ENCODE data around the gene GPR18. TPM values are rescaled to one million over a fixed set of nuclear protein-coding genes. Genes with fewer than 3 reads are reported as not detected.
A peak's percentile ranks its signal among the peaks of the same experiment; 100 is the strongest.

GPR18 gene
- polyA plus RNA-seq, 3 donors, result 1.7 to 3.8 (median 2.2) TPM

- no peak for TF ChIP-seq CTCF (IDR thresholded peaks at IDR 0.05)
- H3K27me3 ChIP-seq (ENCODE audit: control insufficient read depth in 2 of 2, insufficient read depth in 2 of 2, low read length in 2 of 2), result no peaks in the 10 kb centered on the region
- peaks cover 4 to 5% of the 10 kb centered on the region in 2 donors for H3K9me3 ChIP-seq (replicated peaks in 1 of 2; ENCODE audit: control insufficient read depth in 1 of 2, insufficient read depth in 1 of 2, low read length in 2 of 2)
- Mint-ChIP-seq H3K27ac (peak overlapping the region in 5 of 7 donors; percentile 69 to 98 (median 96)), H3K4me3 (no peak overlapping the region), H3K27me3 (ENCODE audit: low read depth in 3 of 3) (peaks cover 0 to 4% (median 0%) of the 10 kb centered on the region in 3 donors), H3K36me3 (peaks cover 52 to 54% of the 10 kb centered on the region in 2 donors), H3K9me3 (peaks cover 0 to 12% (median 6%) of the 10 kb centered on the region in 7 donors), H3K4me1 (peaks cover 51% of the 10 kb centered on the region)
- H3K4me1 ChIP-seq (ENCODE audit: control insufficient read depth in 1 of 2, insufficient read depth in 2 of 2, low read length in 2 of 2), result peaks cover 38 to 43% of the 10 kb centered on the region in 2 donors
- peaks cover 76% of the 10 kb centered on the region for H3K79me2 ChIP-seq (ENCODE audit: insufficient read depth, low read length)
- no peak overlapping the region for H3K4me2 ChIP-seq (replicated peaks; ENCODE audit: extremely low read depth, low read length, poor library complexity, severe bottlenecking)
- no peak overlapping the region for H2AFZ ChIP-seq (ENCODE audit: insufficient read depth, low read depth, low read length, poor library complexity, severe bottlenecking)
- H3K27ac ChIP-seq (ENCODE audit: low read depth in 1 of 2, low read length in 2 of 2), result peak overlapping the region in 1 of 2 donors; percentile 90
- H3K4me3 ChIP-seq (replicated peaks in 1 of 3; ENCODE audit: low read depth in 2 of 3, low read length in 3 of 3), result no peak overlapping the region
- 100% methylated on average over 1 of the region's 2 CpGs for WGBS (ENCODE audit: insufficient coverage)
- no peak for DNase-seq
- peaks cover 6 to 19% of the 10 kb centered on the region in 2 donors for H3K36me3 ChIP-seq (replicated peaks in 1 of 2; ENCODE audit: control insufficient read depth in 1 of 2, insufficient read depth in 2 of 2, low read length in 2 of 2)
- intact Hi-C loops (cut with micrococcal nuclease), result no loop called here
- no peaks in the 10 kb centered on the region for H4K20me1 ChIP-seq (ENCODE audit: insufficient read depth, low read length)
- H3K9ac ChIP-seq (ENCODE audit: insufficient read depth, low read length, poor library complexity, severe bottlenecking), result no peak overlapping the region
Measured at GRCh38 chr13:99272481-99272880, 14.3 kb upstream of the GPR18 start.

DNA sequence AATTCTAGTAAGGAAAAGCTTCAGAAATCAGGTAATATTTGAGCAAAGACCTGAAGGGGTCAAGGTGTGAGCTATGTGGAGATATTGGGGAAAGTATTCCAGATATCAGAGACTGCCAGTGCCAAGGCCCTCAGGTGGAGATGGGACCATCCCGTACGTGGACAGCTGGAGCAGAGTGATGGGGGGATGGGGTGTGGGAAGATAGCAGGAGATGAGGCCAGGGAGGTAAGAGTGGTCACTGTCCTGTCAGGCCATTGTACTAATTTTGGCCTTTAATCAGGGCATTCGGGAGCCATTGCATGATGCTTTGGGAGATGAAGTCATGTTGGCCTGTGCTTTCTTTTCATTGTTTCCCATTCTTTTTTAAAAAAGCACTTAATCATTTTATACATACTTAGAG, 13.1 kb upstream of the GPR18 start:
- intact Hi-C loops (cut with micrococcal nuclease), result no loop called here
- Histone ChIP-seq H3K4me1 (ENCODE audit: control insufficient read depth in 1 of 2, insufficient read depth in 2 of 2, low read length in 2 of 2) (peaks cover 26 to 32% of the 10 kb centered on the region in 2 donors), H3K9me3 (replicated peaks in 1 of 2; ENCODE audit: control insufficient read depth in 1 of 2, insufficient read depth in 1 of 2, low read length in 2 of 2) (peaks cover 4 to 5% of the 10 kb centered on the region in 2 donors), H3K27me3 (ENCODE audit: control insufficient read depth in 2 of 2, insufficient read depth in 2 of 2, low read length in 2 of 2) (no peaks in the 10 kb centered on the region), H3K27ac (ENCODE audit: low read depth in 1 of 2, low read length in 2 of 2) (peak overlapping the region; percentile 85 to 90), H3K4me2 (replicated peaks; ENCODE audit: extremely low read depth, low read length, poor library complexity, severe bottlenecking) (peak overlapping the region; percentile 45), H3K4me3 (replicated peaks in 1 of 3; ENCODE audit: low read depth in 2 of 3, low read length in 3 of 3) (peak overlapping the region in 1 of 3 experiments; percentile 33), H3K79me2 (ENCODE audit: insufficient read depth, low read length) (peaks cover 81% of the 10 kb centered on the region), H3K36me3 (replicated peaks in 1 of 2; ENCODE audit: control insufficient read depth in 1 of 2, insufficient read depth in 2 of 2, low read length in 2 of 2) (peaks cover 7 to 27% of the 10 kb centered on the region in 2 donors), H4K20me1 (ENCODE audit: insufficient read depth, low read length) (no peaks in the 10 kb centered on the region), H2AFZ (ENCODE audit: insufficient read depth, low read depth, low read length, poor library complexity, severe bottlenecking) (no peak overlapping the region), H3K9ac (ENCODE audit: insufficient read depth, low read length, poor library complexity, severe bottlenecking) (peak overlapping the region; percentile 63)
- peak overlapping the region in 1 of 2 donors; percentile 48 for H3K4me3 Mint-ChIP-seq
- 84% methylated on average over 2 of the region's 3 CpGs for WGBS (ENCODE audit: insufficient coverage)
- peaks cover 0 to 12% (median 5%) of the 10 kb centered on the region in 7 donors for H3K9me3 Mint-ChIP-seq
- H3K4me1 Mint-ChIP-seq, result peaks cover 47% of the 10 kb centered on the region
- DNase-seq, result no peak
- peaks cover 45 to 50% of the 10 kb centered on the region in 2 donors for H3K36me3 Mint-ChIP-seq
- TF ChIP-seq CTCF (IDR thresholded peaks at IDR 0.05), result no peak
- peaks cover 0 to 4% (median 0%) of the 10 kb centered on the region in 3 donors for H3K27me3 Mint-ChIP-seq (ENCODE audit: low read depth in 3 of 3)
- H3K27ac Mint-ChIP-seq, result peak overlapping the region; percentile 96 to 98 (median 97)

Measured in CD14-positive monocyte (primary cell).